Neuronal stem cell (in vitro differentiated cells): ENCODE results near the gene ARHGAP22.

Experiments
- DNase-seq: peaks from one replicate; pipeline ENCODE4 v3.0.0-alpha.2; 2013; ENCODE audit warnings: low spot score
- H2AFZ ChIP-seq: one replicate; pipeline ENCODE4 v1.6.1; 2013; ENCODE audit warnings: mild to moderate bottlenecking, low read length, inconsistent platforms
- H2AK5ac ChIP-seq: 2 replicates; pipeline ENCODE4 v1.6.1; 2013; ENCODE audit warnings: low read depth, mild to moderate bottlenecking, inconsistent platforms, low read length, moderate library complexity, mixed read lengths
- H2BK120ac ChIP-seq: 2 replicates; pipeline ENCODE4 v1.6.1; 2013; ENCODE audit warnings: low read depth, mild to moderate bottlenecking, inconsistent platforms, low read length, moderate library complexity, mixed read lengths
- H2BK12ac ChIP-seq: one replicate; pipeline ENCODE4 v1.6.1; 2013; ENCODE audit warnings: low read length, inconsistent platforms
- H2BK15ac ChIP-seq: 2 replicates; pipeline ENCODE4 v1.6.1; 2013; ENCODE audit warnings: mild to moderate bottlenecking, low read length, inconsistent platforms, mixed read lengths
- H2BK5ac ChIP-seq: one replicate; pipeline ENCODE4 v1.6.1; 2013; ENCODE audit warnings: inconsistent platforms, mild to moderate bottlenecking, low read length, moderate library complexity
- H3K14ac ChIP-seq: one replicate; pipeline ENCODE4 v1.6.1; 2013; ENCODE audit warnings: low read length, inconsistent platforms
- H3K18ac ChIP-seq: 2 replicates; pipeline ENCODE4 v1.6.1; 2013; ENCODE audit warnings: low read length, inconsistent platforms
- H3K23ac ChIP-seq: 2 replicates; pipeline ENCODE4 v1.6.1; 2013; ENCODE audit warnings: low read depth, mild to moderate bottlenecking, mixed read lengths, low read length, inconsistent platforms; ENCODE audit not compliant: poor library complexity
- H3K27ac ChIP-seq: replicated peaks from 3 replicates; pipeline ENCODE4 v1.5.1; 2013; ENCODE audit warnings: low read length, inconsistent platforms
- H3K27me3 ChIP-seq, 3 experiments: 2 replicates each; pipeline ENCODE4 v1.6.1; 2013; ENCODE audit warnings: low read length in 3 of 3, mild to moderate bottlenecking in 2 of 3, inconsistent platforms in 1 of 3, low read depth in 1 of 3, mixed read lengths in 1 of 3, moderate library complexity in 1 of 3; ENCODE audit not compliant: control insufficient read depth in 3 of 3, insufficient read depth in 3 of 3
- H3K36me3 ChIP-seq, 2 donors: replicated peaks in 1 of 2; 2 replicates each; pipeline ENCODE4 v1.6.1; 2013; ENCODE audit warnings: low read length in 2 of 2; ENCODE audit not compliant: control insufficient read depth in 2 of 2, insufficient read depth in 2 of 2
- H3K4ac ChIP-seq: 2 replicates; pipeline ENCODE4 v1.6.1; 2013; ENCODE audit warnings: inconsistent platforms, mild to moderate bottlenecking, low read length, moderate library complexity
- H3K4me1 ChIP-seq, 2 donors: 1 replicate in 1 of 2; 2 replicates in 1 of 2; pipeline ENCODE4 v1.6.1; 2013; ENCODE audit warnings: low read length in 2 of 2, low read depth in 1 of 2; ENCODE audit not compliant: control insufficient read depth in 2 of 2, insufficient read depth in 1 of 2
- H3K4me2 ChIP-seq: one replicate; pipeline ENCODE4 v1.6.1; 2013; ENCODE audit warnings: mild to moderate bottlenecking, low read length, inconsistent platforms; ENCODE audit not compliant: insufficient read depth, poor library complexity, severe bottlenecking
- H3K4me3 ChIP-seq, 2 donors: 2 replicates each; pipeline ENCODE4 v1.5.1; 2013; ENCODE audit warnings: low read length in 2 of 2, mild to moderate bottlenecking in 2 of 2, inconsistent platforms in 1 of 2, moderate library complexity in 1 of 2
- H3K79me1 ChIP-seq: one replicate; pipeline ENCODE4 v1.6.1; 2013; ENCODE audit warnings: low read depth, mild to moderate bottlenecking, inconsistent platforms, low read length, moderate library complexity
- H3K9ac ChIP-seq: one replicate; pipeline ENCODE4 v1.6.1; 2013; ENCODE audit warnings: mild to moderate bottlenecking, low read depth, low read length, inconsistent platforms; ENCODE audit not compliant: poor library complexity
- H3K9me3 ChIP-seq, 2 donors: replicated peaks in 1 of 2; 2 replicates each; pipeline versions ENCODE3 to v1.6.1; 2013; ENCODE audit warnings: low read length in 2 of 2, mild to moderate bottlenecking in 2 of 2, inconsistent platforms in 1 of 2, low read depth in 1 of 2, mixed read lengths in 1 of 2, moderate library complexity in 1 of 2; ENCODE audit not compliant: control insufficient read depth in 2 of 2, insufficient read depth in 1 of 2
- H4K8ac ChIP-seq: one replicate; pipeline ENCODE4 v1.6.1; 2013; ENCODE audit warnings: low read depth, mild to moderate bottlenecking, inconsistent platforms, low read length, moderate library complexity
- H4K91ac ChIP-seq: one replicate; pipeline ENCODE4 v1.6.1; 2013; ENCODE audit warnings: low read length, low read depth, mild to moderate bottlenecking, inconsistent platforms; ENCODE audit not compliant: poor library complexity
- WGBS, 2 donors: extraction: QIAGEN DNeasy Blood & Tissue Kit; methylation state at CpG; one replicate each; pipeline ENCODE4 v1.1.7; 2013; ENCODE audit warnings: missing lambda C conversion rate in 2 of 2, mixed read lengths in 1 of 2; ENCODE audit not compliant: insufficient read length in 2 of 2, insufficient replicate concordance in 1 of 2; ENCODE audit errors: extremely low coverage in 2 of 2; 5-methylcytosine and 5-hydroxymethylcytosine counted together

The ARHGAP22 gene

DNA sequence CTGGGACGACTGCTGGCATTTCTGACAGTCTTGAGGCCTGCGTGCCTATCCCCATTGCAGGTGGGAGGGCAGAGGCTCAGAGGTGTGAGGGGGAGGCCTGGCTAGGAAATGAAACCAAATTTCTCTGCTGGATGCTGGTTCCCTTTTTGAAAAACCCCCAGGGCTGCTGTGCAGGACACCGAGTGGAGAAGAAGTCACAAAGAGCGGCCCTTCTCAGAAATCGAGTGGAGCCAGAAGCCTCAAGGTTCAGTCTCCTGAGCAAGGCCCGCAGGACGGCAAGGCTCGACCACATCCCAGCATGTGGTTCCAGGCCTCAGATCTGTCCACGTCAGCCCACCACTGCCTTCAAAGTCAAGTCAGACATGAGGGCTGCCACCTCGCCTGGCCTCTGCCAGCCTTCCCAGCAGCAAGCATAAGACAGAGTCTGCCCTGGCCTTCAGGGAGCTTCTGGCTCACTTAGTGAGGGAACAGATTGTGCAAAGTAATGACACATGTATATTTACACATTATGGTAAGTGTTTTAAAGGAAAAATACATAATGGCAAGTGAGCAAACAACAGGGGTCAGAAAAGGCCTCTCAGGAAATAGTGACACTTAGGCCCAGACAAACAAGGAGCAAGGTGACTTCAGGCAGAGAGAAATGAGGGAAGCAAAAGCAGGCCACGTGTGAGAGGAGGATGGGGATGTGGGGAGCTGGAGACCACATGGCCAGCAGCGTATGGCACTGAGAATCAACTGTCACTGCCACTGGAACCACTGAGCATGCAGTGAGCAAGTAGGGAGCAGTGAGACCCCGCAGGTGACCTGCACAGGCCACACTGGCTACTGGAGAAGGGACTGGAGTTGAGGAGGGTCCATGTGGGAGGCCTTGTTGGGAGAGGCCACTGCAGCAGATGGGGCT, 86.7 kb downstream of the ARHGAP22 start:
- H4K91ac ChIP-seq: no peak overlapping the region
- no peak overlapping the region for H3K27ac ChIP-seq
- DNase-seq: no peak
- no peak overlapping the region for H2AFZ ChIP-seq
- no peaks in the 10 kb centered on the region for H3K36me3 ChIP-seq
- no peak overlapping the region for H2BK120ac ChIP-seq
- peak overlapping the region; percentile 31 for H2AK5ac ChIP-seq
- H3K4ac ChIP-seq: no peak overlapping the region
- H3K4me3 ChIP-seq: no peak overlapping the region
- H2BK15ac ChIP-seq: peak overlapping the region; percentile 40
- H3K4me2 ChIP-seq: no peak overlapping the region
- no peak overlapping the region for H4K8ac ChIP-seq
- H3K9me3 ChIP-seq: peaks cover 0 to 2% of the 10 kb centered on the region in 2 donors
- no CpG with 5 or more reads among the region's 13 CpGs for WGBS, 2 donors
- H2BK5ac ChIP-seq: no peak overlapping the region
- peak overlapping the region; percentile 86 for H3K14ac ChIP-seq
- H3K27me3 ChIP-seq: peaks cover 0 to 48% (median 11%) of the 10 kb centered on the region in 3 experiments
- peaks cover 0 to 12% of the 10 kb centered on the region in 2 donors for H3K4me1 ChIP-seq
- no peak overlapping the region for H3K23ac ChIP-seq
- peak overlapping the region; percentile 78 for H3K18ac ChIP-seq
- no peak overlapping the region for H3K9ac ChIP-seq
- no peaks in the 10 kb centered on the region for H3K79me1 ChIP-seq
- H2BK12ac ChIP-seq: no peak overlapping the region

DNA sequence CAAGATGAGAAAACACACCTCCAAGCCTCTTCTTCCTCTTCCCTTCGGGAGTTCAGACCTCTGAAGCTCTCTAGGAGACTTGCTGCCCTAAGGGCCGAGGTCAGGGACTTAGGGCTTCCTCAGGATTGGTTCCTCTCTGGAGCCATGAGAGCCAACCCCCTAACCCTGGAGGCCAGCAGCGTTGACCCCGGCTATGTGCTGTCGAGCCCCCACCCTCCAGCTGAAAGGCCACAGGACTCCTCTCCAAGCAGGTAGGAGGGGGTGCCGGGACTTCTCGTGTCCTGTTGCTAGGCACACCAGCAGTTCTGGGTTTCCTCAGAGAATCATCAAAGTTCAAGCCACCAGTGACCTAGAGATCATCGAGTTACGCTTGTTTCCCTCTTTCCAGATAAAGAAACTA, 87.4 kb downstream of the ARHGAP22 start:
- Histone ChIP-seq H2BK12ac (no peak overlapping the region), H2BK15ac (no peak overlapping the region), H3K4ac (no peak overlapping the region), H4K8ac (no peak overlapping the region), H2BK120ac (no peak overlapping the region), H3K27ac (no peak overlapping the region), H3K4me2 (no peak overlapping the region), H3K4me3 (no peak overlapping the region), H2BK5ac (no peak overlapping the region), H3K36me3 (no peaks in the 10 kb centered on the region), H3K27me3 (peaks cover 0 to 42% (median 6%) of the 10 kb centered on the region in 3 experiments), H3K14ac (no peak overlapping the region), H3K9me3 (peaks cover 0 to 3% of the 10 kb centered on the region in 2 donors), H2AK5ac (no peak overlapping the region), H3K79me1 (no peaks in the 10 kb centered on the region), H3K9ac (no peak overlapping the region), H3K4me1 (peaks cover 0 to 9% of the 10 kb centered on the region in 2 donors), H3K18ac (no peak overlapping the region), H4K91ac (no peak overlapping the region), H3K23ac (no peak overlapping the region), H2AFZ (no peak overlapping the region)
- WGBS, 2 donors: no CpG with 5 or more reads among the region's 9 CpGs
- DNase-seq: no peak

GRCh38 chr10:48516911-48517310, 88.0 kb downstream of the ARHGAP22 start:
- peaks cover 0 to 3% of the 10 kb centered on the region in 2 donors for H3K9me3 ChIP-seq
- DNase-seq: no peak
- no peaks in the 10 kb centered on the region for H3K79me1 ChIP-seq
- no peak overlapping the region for H3K14ac ChIP-seq
- no peak overlapping the region for H2BK15ac ChIP-seq
- H4K91ac ChIP-seq: no peak overlapping the region
- H3K27me3 ChIP-seq: peaks cover 0 to 36% (median 0%) of the 10 kb centered on the region in 3 experiments
- H3K4me1 ChIP-seq: peaks cover 0 to 9% of the 10 kb centered on the region in 2 donors
- H3K36me3 ChIP-seq: no peaks in the 10 kb centered on the region
- no CpG with 5 or more reads among the region's 3 CpGs for WGBS, 2 donors
- H2BK12ac ChIP-seq: no peak overlapping the region
- no peak overlapping the region for H3K18ac ChIP-seq
- no peak overlapping the region for H2AK5ac ChIP-seq
- no peak overlapping the region for H3K27ac ChIP-seq
- H2BK120ac ChIP-seq: no peak overlapping the region
- no peak overlapping the region for H3K4me3 ChIP-seq
- H3K9ac ChIP-seq: no peak overlapping the region
- H3K23ac ChIP-seq: no peak overlapping the region
- H3K4me2 ChIP-seq: no peak overlapping the region
- no peak overlapping the region for H4K8ac ChIP-seq
- H3K4ac ChIP-seq: no peak overlapping the region
- H2AFZ ChIP-seq: no peak overlapping the region
- H2BK5ac ChIP-seq: no peak overlapping the region

DNA sequence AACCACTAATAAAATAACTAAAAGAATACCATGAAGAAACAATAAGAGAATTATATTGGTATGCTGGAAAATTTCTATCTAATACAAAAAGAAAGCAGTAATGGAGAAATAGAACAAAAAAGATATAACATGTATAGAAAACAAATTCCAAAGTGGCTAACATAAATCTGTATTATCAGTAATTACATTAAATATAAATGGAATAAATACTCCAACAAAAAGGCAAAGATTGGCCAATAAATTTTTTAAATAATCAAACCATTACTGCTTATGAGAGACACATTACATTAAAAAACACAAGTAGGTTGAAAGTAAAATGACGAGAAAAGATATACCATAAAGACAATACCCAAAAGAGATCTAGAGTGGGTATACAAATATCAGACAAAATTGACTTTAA, 90.0 kb downstream of the ARHGAP22 start:
- Histone ChIP-seq H4K8ac (no peak overlapping the region), H3K4me2 (no peak overlapping the region), H4K91ac (no peak overlapping the region), H3K14ac (no peak overlapping the region), H3K27ac (no peak overlapping the region), H3K27me3 (peaks cover 0 to 16% (median 0%) of the 10 kb centered on the region in 3 experiments), H3K23ac (no peak overlapping the region), H2AK5ac (no peak overlapping the region), H2BK12ac (no peak overlapping the region), H3K4ac (no peak overlapping the region), H3K79me1 (no peaks in the 10 kb centered on the region), H2BK5ac (no peak overlapping the region), H2AFZ (no peak overlapping the region), H3K9me3 (peaks cover 0 to 3% of the 10 kb centered on the region in 2 donors), H2BK120ac (no peak overlapping the region), H3K4me3 (no peak overlapping the region), H3K18ac (no peak overlapping the region), H3K9ac (no peak overlapping the region), H3K4me1 (peaks cover 0 to 7% of the 10 kb centered on the region in 2 donors), H2BK15ac (no peak overlapping the region), H3K36me3 (no peaks in the 10 kb centered on the region)
- WGBS, 2 donors: no CpG with 5 or more reads among the region's 1 CpG
- no peak for DNase-seq
